ENCODE data around the gene CADPS2. TPM values are rescaled to one million over a fixed set of nuclear protein-coding genes. Genes with fewer than 3 reads are reported as not detected.

Gene CADPS2
- total and polyA plus RNA-seq, 2 of the 8 experiments (the other 6 are each of a cell fraction or from before 2014, with no cell fraction given) = 8.9 to 22.3 TPM

GRCh38 chr7:122423591-122423990 lies 462.7 kb downstream of the CADPS2 start:
- H2BK15ac ChIP-seq (ENCODE audit: low read length) = no peak overlapping the region
- no peak overlapping the region for H3K56ac ChIP-seq (replicated peaks; ENCODE audit: insufficient read length, low read depth, low read length)
- no peak overlapping the region for H2BK12ac ChIP-seq (ENCODE audit: low read depth, low read length)
- no peak for TF ChIP-seq MAFK (IDR thresholded peaks at IDR 0.05; ENCODE audit: low read depth, low read length)
- H3K23ac ChIP-seq (ENCODE audit: insufficient read length) = no peak overlapping the region
- no peak overlapping the region for H4K5ac ChIP-seq (ENCODE audit: insufficient read length, low read depth, low read length)
- no peaks in the 10 kb centered on the region for H3K27me3 ChIP-seq (replicated peaks in 1 of 4; ENCODE audit: control insufficient read depth in 3 of 4, extremely low read depth in 1 of 4, insufficient read depth in 3 of 4, low read length in 3 of 4)
- FAIRE-seq (no peak), DNase-seq (ENCODE audit: low read depth in 1 of 2, low spot score in 2 of 2) (no peak)
- no peaks in the 10 kb centered on the region for H3K23me2 ChIP-seq (ENCODE audit: low read depth, low read length)
- no peaks in the 10 kb centered on the region for H3K4me1 ChIP-seq (replicated peaks in 1 of 4; ENCODE audit: control insufficient read depth in 3 of 4, insufficient read depth in 4 of 4, low read length in 3 of 4)
- no peaks in the 10 kb centered on the region for H3K79me1 ChIP-seq (ENCODE audit: low read depth, low read length)
- H3K4ac ChIP-seq (replicated peaks; ENCODE audit: insufficient read length, low read depth, low read length) = no peak overlapping the region
- no peak overlapping the region for H2AK5ac ChIP-seq (ENCODE audit: low read depth, low read length)
- H2AFZ ChIP-seq (ENCODE audit: low read length) = no peak overlapping the region
- no peak overlapping the region for H2BK20ac ChIP-seq (ENCODE audit: low read length)
- H4K20me1 ChIP-seq (replicated peaks in 1 of 2; ENCODE audit: control insufficient read depth in 1 of 2, insufficient read depth in 2 of 2, low read length in 2 of 2) = no peaks in the 10 kb centered on the region
- H3K27ac ChIP-seq (ENCODE audit: low read depth, low read length) = no peak overlapping the region
- H3K79me2 ChIP-seq (ENCODE audit: control insufficient read depth in 1 of 2, insufficient read depth in 2 of 2, low read length in 2 of 2) = no peaks in the 10 kb centered on the region
- H3K14ac ChIP-seq (ENCODE audit: insufficient read length) = no peak overlapping the region
- no peak overlapping the region for H3K18ac ChIP-seq (ENCODE audit: extremely low read depth, low read length)
- no peak overlapping the region for H3K4me3 ChIP-seq (ENCODE audit: extremely low read depth in 1 of 4, insufficient read depth in 2 of 4, low read depth in 3 of 4, low read length in 4 of 4)
- H3K9me3 ChIP-seq (ENCODE audit: insufficient read depth in 2 of 2, low read depth in 1 of 2, low read length in 1 of 2) = no peaks in the 10 kb centered on the region
- no peak overlapping the region for H3K4me2 ChIP-seq (ENCODE audit: insufficient read depth in 1 of 2, low read depth in 2 of 2, low read length in 2 of 2)
- no peak overlapping the region for H4K8ac ChIP-seq (ENCODE audit: extremely low read depth, insufficient read depth, low read length)
- CTCF ChIA-PET (ENCODE audit: partially characterized antibody) = no interaction called here
- POLR2A ChIA-PET (ENCODE audit: partially characterized antibody) = interaction anchor here (1.0 kb wide), 1 partner anchor 21 kb away, joined by 3 read pairs; no protein-coding TSS in a partner anchor
- H3K36me3 ChIP-seq (ENCODE audit: control insufficient read depth in 2 of 4, insufficient read depth in 4 of 4, low read length in 3 of 4) = no peaks in the 10 kb centered on the region
- WGBS, 2 experiments (ENCODE audit: extremely low coverage in 1 of 2, insufficient coverage in 1 of 2, insufficient read length in 1 of 2, insufficient replicate concordance in 2 of 2, low coverage in 1 of 2, low lambda C conversion rate in 2 of 2, missing lambda C conversion rate in 1 of 2) = 95% methylated on average over 4 of the region's 4 CpGs; no CpG with 5 or more reads in 1 of the 2 experiments
- H2BK120ac ChIP-seq (replicated peaks; ENCODE audit: low read depth, low read length) = no peak overlapping the region
- no peak overlapping the region for H4K91ac ChIP-seq (replicated peaks; ENCODE audit: insufficient read length, low read length)
- no peak overlapping the region for H2BK5ac ChIP-seq (ENCODE audit: low read depth, low read length)
- no peak overlapping the region for H3K9ac ChIP-seq (replicated peaks in 1 of 4; ENCODE audit: extremely low read depth in 1 of 4, low read depth in 3 of 4, low read length in 3 of 4)

All from H1 (cell line).